Astrocyte of the spinal cord (primary cell): ENCODE measurements around the gene YJEFN3.

ENCODE experiments used
- DNase-seq: peaks from one replicate; pipeline ENCODE4 v3.0.0; 2011; ENCODE audit warnings: low read depth, low spot score
- H3K4me3 ChIP-seq: 2 replicates; pipeline ENCODE4 v1.5.1; 2011; ENCODE audit warnings: low read depth, mild to moderate bottlenecking, low read length, moderate library complexity
- CTCF ChIP-seq: IDR thresholded peaks from 2 replicates; pipeline ENCODE4 v1.5.1; 2012; ENCODE audit warnings: low read depth, mild to moderate bottlenecking, low read length, inconsistent platforms
- in situ Hi-C: cut with HindIII; loops from 2 replicates; pipeline ENCODE4 v1.10.0; 2017; ENCODE audit warnings: low sequenced_read_pairs

Gene YJEFN3

GRCh38 chr19:19543640-19544039 is 14.9 kb downstream of the YJEFN3 start:
- in situ Hi-C loops, result no loop called here
- no peak overlapping the region for H3K4me3 ChIP-seq
- TF ChIP-seq CTCF, result no peak
- no peak for DNase-seq

DNA sequence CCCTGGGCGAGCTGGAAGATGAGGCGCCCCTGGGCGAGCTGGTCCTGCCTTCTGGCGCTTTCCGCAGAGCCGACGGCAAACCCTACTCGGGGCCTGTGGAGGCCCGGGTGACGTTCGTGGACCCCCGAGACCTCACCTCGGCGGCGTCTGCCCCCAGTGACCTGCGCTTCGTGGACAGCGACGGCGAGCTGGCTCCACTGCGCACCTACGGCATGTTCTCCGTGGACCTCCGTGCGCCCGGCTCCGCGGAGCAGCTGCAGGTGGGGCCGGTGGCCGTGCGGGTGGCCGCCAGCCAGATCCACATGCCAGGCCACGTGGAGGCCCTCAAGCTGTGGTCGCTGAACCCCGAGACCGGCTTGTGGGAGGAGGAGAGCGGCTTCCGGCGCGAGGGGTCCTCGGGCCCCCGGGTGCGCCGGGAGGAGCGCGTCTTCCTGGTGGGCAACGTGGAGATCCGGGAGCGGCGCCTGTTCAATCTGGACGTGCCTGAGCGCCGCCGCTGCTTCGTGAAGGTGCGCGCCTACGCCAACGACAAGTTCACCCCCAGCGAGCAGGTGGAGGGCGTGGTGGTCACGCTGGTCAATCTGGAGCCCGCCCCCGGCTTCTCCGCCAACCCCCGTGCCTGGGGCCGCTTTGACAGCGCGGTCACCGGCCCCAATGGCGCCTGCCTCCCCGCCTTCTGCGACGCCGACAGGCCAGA is 15.7 kb downstream of the YJEFN3 start:
- in situ Hi-C loops, result no loop called here
- no peak for DNase-seq

GRCh38 chr19:19544954-19545591 is 16.4 kb downstream of the YJEFN3 start:
- DNase-seq, result no peak
- no peak for TF ChIP-seq CTCF
- in situ Hi-C loops, result no loop called here
- no peak overlapping the region for H3K4me3 ChIP-seq

More for the DNA sequence above, 15.7 kb downstream of the YJEFN3 start:
- H3K4me3 ChIP-seq, result no peak overlapping the region
- no peak for TF ChIP-seq CTCF

GRCh38 chr19:19545707-19546106 is 17.0 kb downstream of the YJEFN3 start:
- TF ChIP-seq CTCF, result no peak
- H3K4me3 ChIP-seq, result no peak overlapping the region
- no peak for DNase-seq
- in situ Hi-C loops, result no loop called here

- no peak for TF ChIP-seq CTCF
- no peak for DNase-seq
- H3K4me3 ChIP-seq, result no peak overlapping the region
- in situ Hi-C loops, result no loop called here
Measured at GRCh38 chr19:19546751-19547162, 18.0 kb downstream of the YJEFN3 start.

DNA sequence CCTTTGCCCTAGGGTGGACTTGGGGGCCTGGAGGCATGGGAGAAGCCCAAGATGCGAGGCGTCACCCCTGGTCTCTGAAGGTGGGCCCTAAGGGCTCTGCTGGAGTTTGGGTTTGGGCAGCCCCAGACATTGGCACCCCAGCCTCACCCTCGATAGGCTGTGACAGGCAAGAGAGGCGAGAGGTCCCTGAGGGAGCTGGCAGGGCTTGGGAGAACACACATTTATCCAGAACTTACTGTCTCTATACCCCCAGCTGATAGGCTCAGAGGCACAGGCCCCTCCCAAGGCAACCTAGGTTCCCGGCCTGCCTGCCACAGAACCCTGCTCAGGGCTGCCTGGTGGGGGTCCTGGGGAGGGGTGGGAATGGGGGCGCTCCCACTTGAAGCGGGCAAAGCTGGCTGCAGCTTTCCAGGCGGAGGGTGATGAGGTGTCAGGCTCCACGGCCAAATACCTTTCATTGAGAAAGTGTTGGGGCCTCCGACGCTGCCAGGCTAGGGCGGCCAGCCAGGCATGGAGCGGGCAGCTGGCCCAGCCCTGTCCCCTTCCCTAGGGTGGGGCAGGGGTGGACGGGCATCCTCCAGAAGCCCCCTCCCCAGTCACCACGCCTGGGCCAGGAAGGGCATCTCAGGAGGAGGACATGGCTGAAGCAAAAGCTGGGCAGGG is 19.1 kb downstream of the YJEFN3 start:
- no peak overlapping the region for H3K4me3 ChIP-seq
- no peak for DNase-seq
- in situ Hi-C loops, result no loop called here
- no peak for TF ChIP-seq CTCF
